GM11168 (cell line): ENCODE measurements around the gene ABHD16A.

Experiments
- in situ Hi-C: fragments of 300-500 bp; cut with MboI; formaldehyde crosslinking; loops from one replicate; pipeline ENCODE4 v1.12.0; 2022; ENCODE audit warnings: low sequenced_read_pairs; ENCODE audit not compliant: unreplicated experiment

The ABHD16A gene

GRCh38 chr6:31691564-31692108 lies 11.5 kb downstream of the ABHD16A start:
- in situ Hi-C loops: no loop called here

- in situ Hi-C loops: no loop called here
Measured at GRCh38 chr6:31691078-31691463, 12.1 kb downstream of the ABHD16A start.

- in situ Hi-C loops: no loop called here
Measured at GRCh38 chr6:31690231-31691077, 12.7 kb downstream of the ABHD16A start.

GRCh38 chr6:31689249-31690110 lies 13.6 kb downstream of the ABHD16A start:
- in situ Hi-C loops: loop anchor here (10.0 kb wide), 1 partner anchor 75 kb away; the partner anchor contains the start of gene SAPCD1

- in situ Hi-C loops: loop anchor here (10.0 kb wide), 1 partner anchor 77 kb away; the partner anchor contains the start of gene SAPCD1
Measured at GRCh38 chr6:31687860-31688693, 15.0 kb downstream of the ABHD16A start.

GRCh38 chr6:31687321-31687720 lies 15.8 kb downstream of the ABHD16A start:
- in situ Hi-C loops: loop anchor here (10.0 kb wide), 1 partner anchor 77 kb away; the partner anchor contains the start of gene SAPCD1

GRCh38 chr6:31686483-31686882 lies 16.6 kb downstream of the ABHD16A start:
- in situ Hi-C loops: loop anchor here (10.0 kb wide), 1 partner anchor 78 kb away; the partner anchor contains the start of gene SAPCD1

GRCh38 chr6:31683591-31683990 lies 19.5 kb downstream of the ABHD16A start:
- in situ Hi-C loops: loop anchor here (10.0 kb wide), 1 partner anchor 81 kb away; the partner anchor contains the start of gene SAPCD1

- in situ Hi-C loops: loop anchor here (10.0 kb wide), 1 partner anchor 84 kb away; the partner anchor contains the start of gene SAPCD1
Measured at GRCh38 chr6:31681135-31681671, 21.9 kb downstream of the ABHD16A start.

- in situ Hi-C loops: loop anchor here (10.0 kb wide), 1 partner anchor 84 kb away; the partner anchor contains the start of gene SAPCD1
Measured at GRCh38 chr6:31680226-31681134, 22.6 kb downstream of the ABHD16A start, which contains the start of gene LY6G5C. TSS of gene LY6G5C (minus strand) at chr6:31681067. CDS start at chr6:31680373, 694 bp downstream.

- in situ Hi-C loops: no loop called here
Measured at GRCh38 chr6:31677955-31678354, 25.2 kb downstream of the ABHD16A start.

- in situ Hi-C loops: no loop called here
Measured at GRCh38 chr6:31676904-31677303, 26.2 kb downstream of the ABHD16A start.

- in situ Hi-C loops: no loop called here
Measured at GRCh38 chr6:31676322-31676903, 26.7 kb downstream of the ABHD16A start.

GRCh38 chr6:31669676-31670075 lies 33.4 kb downstream of the ABHD16A start, which contains the start of gene LY6G5B:
TSS of gene LY6G5B (plus strand) at chr6:31669976. CDS start at chr6:31670951, 975 bp downstream.
- in situ Hi-C loops: no loop called here

- in situ Hi-C loops: no loop called here
Measured at GRCh38 chr6:31666337-31666965, 36.7 kb downstream of the ABHD16A start.

- in situ Hi-C loops: no loop called here
Measured at GRCh38 chr6:31665501-31666336, 37.4 kb downstream of the ABHD16A start, which contains the start of gene CSNK2B. TSS of gene CSNK2B (plus strand) at chr6:31666080. CDS start at chr6:31666832, 752 bp downstream.
